ENCODE measurements around the gene UBE2O.

- TF ChIP-seq EZH2 (optimal IDR thresholded peaks at IDR 0.05; ENCODE audit: low read depth, low read length), result no peak
- no peak for TF ChIP-seq CTCF (IDR thresholded peaks at IDR 0.05; ENCODE audit: low read length)
These were observed 26.6 kb upstream of the UBE2O start for GRCh38 chr17:76479515-76480060.

All from MM.1S (cell line).